ENCODE results near the gene CCNG2.
"Not testable (repeated sequence)": the region's sequence is repeated elsewhere in the genome, so short reads cannot be mapped to it uniquely, and the experiment has no call there.

Gene CCNG2

DNA sequence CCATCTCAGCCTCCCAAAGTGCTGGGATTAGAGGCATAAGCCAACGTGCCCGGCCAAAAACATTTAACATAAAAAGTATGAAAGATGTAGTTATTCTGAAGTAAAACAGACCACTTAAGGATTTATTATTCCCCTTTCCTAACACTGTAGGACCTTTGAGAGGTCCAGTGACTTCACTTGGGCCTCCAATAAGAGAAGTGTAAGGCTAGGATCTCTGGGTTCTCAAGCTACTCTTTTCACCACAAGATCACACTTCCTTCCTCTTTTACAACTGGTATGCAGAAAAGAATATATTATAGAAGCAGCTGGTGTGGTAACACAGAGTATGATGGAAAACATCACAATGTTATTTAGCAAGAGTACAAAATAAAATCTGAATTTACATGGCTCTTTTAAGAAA is 30.2 kb upstream of the CCNG2 start:
- Histone ChIP-seq H3K36me3 (ENCODE audit: control insufficient read depth in 2 of 2, insufficient read depth in 2 of 2, low read length in 2 of 2) (no peaks in the 10 kb centered on the region), H3K9me3 (ENCODE audit: control insufficient read depth in 2 of 2, low read length in 2 of 2) (no peaks in the 10 kb centered on the region), H3K4me1 (ENCODE audit: control insufficient read depth, insufficient read depth, low read length) (no peaks in the 10 kb centered on the region), H3K27ac (ENCODE audit: low read length) (no peak overlapping the region), H3K4me3 (ENCODE audit: low read length in 2 of 2) (no peak overlapping the region), H3K27me3 (ENCODE audit: control insufficient read depth in 1 of 2, insufficient read depth in 2 of 2, low read length in 2 of 2) (no peaks in the 10 kb centered on the region), H3K9ac (ENCODE audit: low read length in 2 of 2) (no peak overlapping the region)

DNA sequence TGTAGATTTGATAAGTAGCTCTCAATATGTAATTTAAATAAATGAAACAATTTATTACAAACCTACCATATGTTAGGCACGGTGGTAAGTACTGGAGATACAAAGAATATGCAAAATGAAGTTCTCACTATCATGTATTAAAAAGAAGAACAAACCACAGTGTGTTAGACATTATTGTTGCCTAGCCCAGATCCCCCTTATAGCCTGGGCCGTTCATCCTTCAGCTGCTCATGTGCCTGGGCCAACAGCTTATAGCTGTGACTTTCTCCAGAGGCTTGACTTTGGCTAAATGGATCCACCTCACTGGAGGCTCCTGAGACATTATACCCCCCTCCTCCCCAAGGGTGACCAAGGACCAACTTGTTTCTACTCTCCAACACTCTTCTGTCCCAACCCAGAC is 29.8 kb upstream of the CCNG2 start:
- no peaks in the 10 kb centered on the region for H3K4me1 ChIP-seq (ENCODE audit: control insufficient read depth, insufficient read depth, low read length)
- H3K27ac ChIP-seq (ENCODE audit: low read length), result no peak overlapping the region
- H3K27me3 ChIP-seq (ENCODE audit: control insufficient read depth in 1 of 2, insufficient read depth in 2 of 2, low read length in 2 of 2), result no peaks in the 10 kb centered on the region
- no peak overlapping the region for H3K4me3 ChIP-seq (ENCODE audit: low read length in 2 of 2)
- no peaks in the 10 kb centered on the region for H3K9me3 ChIP-seq (ENCODE audit: control insufficient read depth in 2 of 2, low read length in 2 of 2)
- no peaks in the 10 kb centered on the region for H3K36me3 ChIP-seq (ENCODE audit: control insufficient read depth in 2 of 2, insufficient read depth in 2 of 2, low read length in 2 of 2)
- no peak overlapping the region for H3K9ac ChIP-seq (ENCODE audit: low read length in 2 of 2)

DNA sequence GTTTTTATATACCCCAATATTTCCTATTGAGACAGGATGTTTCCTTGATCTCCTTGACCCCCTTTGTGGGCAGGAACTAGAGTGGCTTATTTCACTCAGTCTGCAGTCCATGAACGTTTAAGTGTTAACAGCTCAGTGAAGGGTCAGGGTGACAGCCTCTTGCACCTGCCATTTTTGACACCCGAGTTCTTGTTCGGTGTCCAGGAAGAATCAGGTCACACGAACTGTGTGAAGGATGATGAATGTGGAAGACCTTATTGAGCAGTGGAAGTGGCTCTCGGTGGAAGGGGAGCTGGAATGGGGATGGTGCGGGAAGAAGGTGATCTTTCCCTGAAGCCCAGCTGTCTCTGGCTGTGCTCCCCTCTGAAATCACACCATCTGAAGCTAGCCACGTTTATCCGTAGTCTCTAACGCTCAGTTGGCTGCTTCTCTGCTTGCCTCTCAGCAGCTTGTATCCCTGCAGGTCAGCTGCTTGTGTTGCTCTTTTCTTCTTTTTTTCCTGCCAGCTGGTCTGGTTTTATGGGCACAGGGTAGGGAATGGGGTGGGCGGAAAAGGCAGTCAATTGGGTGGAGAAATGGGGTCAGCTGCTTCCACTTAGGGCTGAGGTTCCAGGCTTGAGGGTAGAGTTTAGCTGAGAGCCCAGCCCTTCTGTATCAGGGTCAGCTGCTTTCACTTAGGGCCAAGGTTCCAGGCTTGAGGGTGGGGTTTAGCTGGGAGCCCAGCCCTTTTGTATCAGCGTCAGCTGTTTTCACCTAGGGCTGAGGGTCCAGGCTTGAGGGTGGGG is 29.0 kb upstream of the CCNG2 start:
- Histone ChIP-seq H3K27me3 (ENCODE audit: control insufficient read depth in 1 of 2, insufficient read depth in 2 of 2, low read length in 2 of 2) (no peaks in the 10 kb centered on the region), H3K27ac (ENCODE audit: low read length) (no peak overlapping the region), H3K36me3 (ENCODE audit: control insufficient read depth in 2 of 2, insufficient read depth in 2 of 2, low read length in 2 of 2) (no peaks in the 10 kb centered on the region), H3K4me1 (ENCODE audit: control insufficient read depth, insufficient read depth, low read length) (no peaks in the 10 kb centered on the region), H3K9ac (ENCODE audit: low read length in 2 of 2) (no peak overlapping the region), H3K9me3 (ENCODE audit: control insufficient read depth in 2 of 2, low read length in 2 of 2) (no peaks in the 10 kb centered on the region), H3K4me3 (ENCODE audit: low read length in 2 of 2) (no peak overlapping the region)

DNA sequence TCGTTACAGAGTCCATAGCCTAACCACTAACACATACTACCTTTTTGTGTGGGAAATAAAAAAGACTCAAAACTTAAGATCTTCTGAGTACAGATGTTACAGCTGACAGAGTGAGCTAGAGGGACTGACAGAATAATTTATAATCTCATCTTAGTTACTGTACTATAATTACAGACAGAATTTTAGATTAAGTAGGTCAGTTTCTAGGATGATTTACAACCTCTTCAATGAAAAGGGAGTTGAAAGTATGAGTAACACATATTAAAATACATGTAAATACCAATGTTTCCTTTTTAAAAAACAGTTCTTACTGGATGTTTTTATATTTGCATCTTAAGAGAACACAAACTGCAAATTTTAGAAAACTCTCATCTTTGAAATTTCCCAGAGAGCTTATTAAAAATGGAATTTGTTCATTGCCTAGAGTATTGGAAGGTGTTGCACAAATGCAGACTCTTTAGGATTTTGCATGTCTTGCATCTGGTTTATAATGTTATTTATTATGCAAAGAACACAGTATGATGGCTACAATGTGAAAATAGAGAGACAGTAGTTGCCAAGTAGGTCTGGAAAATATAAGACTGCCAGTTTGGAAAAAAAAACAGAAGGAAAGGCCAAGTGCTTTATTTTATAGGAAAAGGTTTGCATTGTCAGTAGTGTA is 24.2 kb upstream of the CCNG2 start:
- Histone ChIP-seq H3K27me3 (ENCODE audit: control insufficient read depth in 1 of 2, insufficient read depth in 2 of 2, low read length in 2 of 2) (no peaks in the 10 kb centered on the region), H3K4me1 (ENCODE audit: control insufficient read depth, insufficient read depth, low read length) (no peaks in the 10 kb centered on the region), H3K9ac (ENCODE audit: low read length in 2 of 2) (no peak overlapping the region), H3K36me3 (ENCODE audit: control insufficient read depth in 2 of 2, insufficient read depth in 2 of 2, low read length in 2 of 2) (no peaks in the 10 kb centered on the region), H3K4me3 (ENCODE audit: low read length in 2 of 2) (no peak overlapping the region), H3K9me3 (ENCODE audit: control insufficient read depth in 2 of 2, low read length in 2 of 2) (no peaks in the 10 kb centered on the region), H3K27ac (ENCODE audit: low read length) (no peak overlapping the region)

DNA sequence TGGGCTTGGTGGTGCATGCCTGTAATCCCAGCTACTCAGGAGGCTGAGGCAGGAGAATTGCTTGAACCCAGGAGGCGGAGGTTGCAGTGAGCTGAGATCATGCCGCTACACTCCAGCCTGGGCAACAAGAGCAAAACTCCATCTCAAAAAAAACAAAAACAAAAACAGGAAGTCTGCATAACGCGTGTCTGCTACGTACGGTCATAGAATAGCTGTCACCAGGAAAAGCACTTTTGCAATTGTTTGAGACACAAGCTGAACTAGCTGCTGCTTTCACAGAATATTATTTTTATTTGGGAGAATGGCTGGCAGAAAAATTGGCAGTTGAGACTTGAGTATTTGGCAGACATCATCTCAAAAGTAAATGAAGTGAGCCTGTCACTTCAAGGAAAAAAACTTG is 19.6 kb upstream of the CCNG2 start:
- not testable (repeated sequence) for H3K4me1 ChIP-seq (ENCODE audit: control insufficient read depth, insufficient read depth, low read length); H3K9ac ChIP-seq (ENCODE audit: low read length in 2 of 2); H3K27me3 ChIP-seq (ENCODE audit: control insufficient read depth in 1 of 2, insufficient read depth in 2 of 2, low read length in 2 of 2); H3K9me3 ChIP-seq (ENCODE audit: control insufficient read depth in 2 of 2, low read length in 2 of 2); H3K27ac ChIP-seq (ENCODE audit: low read length); H3K4me3 ChIP-seq (ENCODE audit: low read length in 2 of 2); H3K36me3 ChIP-seq (ENCODE audit: control insufficient read depth in 2 of 2, insufficient read depth in 2 of 2, low read length in 2 of 2)

DNA sequence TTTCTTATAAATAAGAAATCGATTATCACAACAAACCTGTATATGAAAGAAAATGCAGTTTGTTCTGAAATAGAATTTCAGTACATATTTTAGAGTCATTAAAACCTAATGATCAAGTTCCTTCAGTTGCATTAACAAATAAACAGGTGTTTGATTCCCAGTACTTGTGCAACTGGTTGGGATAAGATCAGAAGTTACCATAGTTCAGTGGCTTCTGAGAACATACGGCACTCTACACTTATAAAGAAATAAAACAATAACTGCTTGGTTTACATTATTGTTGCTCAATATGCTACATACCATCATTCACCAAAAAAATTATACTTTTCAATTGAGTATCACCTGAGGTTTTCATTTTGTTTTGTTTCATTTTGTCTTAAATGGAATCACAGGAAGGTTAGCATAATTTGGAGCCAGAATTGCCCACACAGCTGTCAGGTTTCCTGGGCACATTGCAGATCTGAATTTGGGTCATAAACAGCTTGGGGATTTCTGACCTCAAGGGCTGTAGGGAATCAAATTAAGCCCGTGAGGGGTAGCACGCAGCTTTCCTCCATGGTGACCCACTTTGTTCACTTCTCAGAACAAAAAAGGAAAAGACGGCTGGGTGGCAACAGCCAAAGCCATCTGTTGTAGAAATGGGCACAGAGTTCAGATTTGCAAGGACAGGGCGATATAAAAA is 14.9 kb upstream of the CCNG2 start:
- no peaks in the 10 kb centered on the region for H3K4me1 ChIP-seq (ENCODE audit: control insufficient read depth, insufficient read depth, low read length)
- no peaks in the 10 kb centered on the region for H3K9me3 ChIP-seq (ENCODE audit: control insufficient read depth in 2 of 2, low read length in 2 of 2)
- no peak overlapping the region for H3K9ac ChIP-seq (ENCODE audit: low read length in 2 of 2)
- no peaks in the 10 kb centered on the region for H3K36me3 ChIP-seq (ENCODE audit: control insufficient read depth in 2 of 2, insufficient read depth in 2 of 2, low read length in 2 of 2)
- H3K27me3 ChIP-seq (ENCODE audit: control insufficient read depth in 1 of 2, insufficient read depth in 2 of 2, low read length in 2 of 2), result no peaks in the 10 kb centered on the region
- no peak overlapping the region for H3K4me3 ChIP-seq (ENCODE audit: low read length in 2 of 2)
- no peak overlapping the region for H3K27ac ChIP-seq (ENCODE audit: low read length)

DNA sequence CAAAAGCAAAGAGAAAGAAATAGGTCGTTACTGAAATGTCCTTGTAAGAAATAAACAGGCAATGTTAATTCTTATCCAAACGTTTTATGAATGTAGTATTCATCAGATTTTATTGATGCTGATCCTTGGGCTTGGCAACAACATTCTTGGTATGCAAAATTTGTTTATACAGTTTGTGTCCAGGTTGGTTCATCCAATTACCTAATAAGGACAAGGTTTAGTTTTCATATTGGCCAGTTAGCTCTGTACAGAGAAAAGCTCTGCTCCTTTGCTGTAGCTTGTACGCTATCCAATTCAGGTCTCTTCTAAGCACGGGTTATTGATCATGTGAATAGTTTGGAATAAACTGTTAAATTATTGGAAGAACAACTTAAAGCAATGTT is 14.4 kb upstream of the CCNG2 start:
- H3K4me3 ChIP-seq (ENCODE audit: low read length in 2 of 2), result no peak overlapping the region

DNA sequence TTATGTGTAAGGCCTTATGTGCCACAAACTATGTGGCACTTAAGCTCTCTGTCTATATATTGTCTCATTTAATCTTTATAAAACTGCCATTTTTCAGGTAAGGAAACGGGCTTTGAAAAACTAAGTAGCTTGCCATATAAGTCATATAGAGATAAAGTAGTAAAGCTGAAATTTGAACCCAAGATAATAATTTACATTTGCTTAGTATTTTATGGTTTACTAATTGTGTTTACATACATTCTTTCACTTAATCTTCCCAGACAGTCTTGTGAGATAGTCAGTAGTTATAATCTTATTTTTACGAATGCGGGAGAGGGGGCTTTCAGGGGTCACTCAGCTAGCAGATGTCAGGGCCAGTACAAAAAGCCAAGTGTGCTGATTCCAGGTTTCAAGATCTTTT is 13.9 kb upstream of the CCNG2 start:
- Histone ChIP-seq H3K27me3 (ENCODE audit: control insufficient read depth in 1 of 2, insufficient read depth in 2 of 2, low read length in 2 of 2) (no peaks in the 10 kb centered on the region), H3K27ac (ENCODE audit: low read length) (no peak overlapping the region), H3K36me3 (ENCODE audit: control insufficient read depth in 2 of 2, insufficient read depth in 2 of 2, low read length in 2 of 2) (no peaks in the 10 kb centered on the region), H3K9ac (ENCODE audit: low read length in 2 of 2) (no peak overlapping the region), H3K9me3 (ENCODE audit: control insufficient read depth in 2 of 2, low read length in 2 of 2) (no peaks in the 10 kb centered on the region), H3K4me1 (ENCODE audit: control insufficient read depth, insufficient read depth, low read length) (no peaks in the 10 kb centered on the region), H3K4me3 (ENCODE audit: low read length in 2 of 2) (no peak overlapping the region)

More for the DNA sequence above, 14.4 kb upstream of the CCNG2 start:
- Histone ChIP-seq H3K27me3 (ENCODE audit: control insufficient read depth in 1 of 2, insufficient read depth in 2 of 2, low read length in 2 of 2) (no peaks in the 10 kb centered on the region), H3K9ac (ENCODE audit: low read length in 2 of 2) (no peak overlapping the region), H3K9me3 (ENCODE audit: control insufficient read depth in 2 of 2, low read length in 2 of 2) (no peaks in the 10 kb centered on the region), H3K4me1 (ENCODE audit: control insufficient read depth, insufficient read depth, low read length) (no peaks in the 10 kb centered on the region), H3K36me3 (ENCODE audit: control insufficient read depth in 2 of 2, insufficient read depth in 2 of 2, low read length in 2 of 2) (no peaks in the 10 kb centered on the region), H3K27ac (ENCODE audit: low read length) (no peak overlapping the region)

DNA sequence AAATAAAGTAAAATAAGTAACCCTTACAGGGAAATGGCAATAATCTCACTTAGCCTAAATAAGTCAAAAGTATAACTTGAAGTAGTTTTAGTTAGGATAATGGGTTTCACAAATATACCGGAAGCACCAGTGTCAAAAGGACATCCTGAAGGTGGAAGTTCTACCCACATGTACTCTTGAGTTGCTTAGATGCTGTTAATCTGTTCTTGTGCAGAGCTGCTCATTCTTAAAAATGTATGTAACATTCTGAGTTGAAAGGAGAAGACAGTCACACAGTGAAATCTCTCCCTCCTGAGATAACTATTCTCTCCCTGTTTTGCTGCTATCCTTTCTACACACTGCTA is 11.2 kb upstream of the CCNG2 start:
- no peak overlapping the region for H3K9ac ChIP-seq (ENCODE audit: low read length in 2 of 2)
- H3K4me1 ChIP-seq (ENCODE audit: control insufficient read depth, insufficient read depth, low read length), result no peaks in the 10 kb centered on the region
- no peaks in the 10 kb centered on the region for H3K36me3 ChIP-seq (ENCODE audit: control insufficient read depth in 2 of 2, insufficient read depth in 2 of 2, low read length in 2 of 2)
- peaks cover 0 to 2% of the 10 kb centered on the region in 2 donors for H3K27me3 ChIP-seq (ENCODE audit: control insufficient read depth in 1 of 2, insufficient read depth in 2 of 2, low read length in 2 of 2)
- no peaks in the 10 kb centered on the region for H3K9me3 ChIP-seq (ENCODE audit: control insufficient read depth in 2 of 2, low read length in 2 of 2)
- H3K27ac ChIP-seq (ENCODE audit: low read length), result no peak overlapping the region
- H3K4me3 ChIP-seq (ENCODE audit: low read length in 2 of 2), result no peak overlapping the region

DNA sequence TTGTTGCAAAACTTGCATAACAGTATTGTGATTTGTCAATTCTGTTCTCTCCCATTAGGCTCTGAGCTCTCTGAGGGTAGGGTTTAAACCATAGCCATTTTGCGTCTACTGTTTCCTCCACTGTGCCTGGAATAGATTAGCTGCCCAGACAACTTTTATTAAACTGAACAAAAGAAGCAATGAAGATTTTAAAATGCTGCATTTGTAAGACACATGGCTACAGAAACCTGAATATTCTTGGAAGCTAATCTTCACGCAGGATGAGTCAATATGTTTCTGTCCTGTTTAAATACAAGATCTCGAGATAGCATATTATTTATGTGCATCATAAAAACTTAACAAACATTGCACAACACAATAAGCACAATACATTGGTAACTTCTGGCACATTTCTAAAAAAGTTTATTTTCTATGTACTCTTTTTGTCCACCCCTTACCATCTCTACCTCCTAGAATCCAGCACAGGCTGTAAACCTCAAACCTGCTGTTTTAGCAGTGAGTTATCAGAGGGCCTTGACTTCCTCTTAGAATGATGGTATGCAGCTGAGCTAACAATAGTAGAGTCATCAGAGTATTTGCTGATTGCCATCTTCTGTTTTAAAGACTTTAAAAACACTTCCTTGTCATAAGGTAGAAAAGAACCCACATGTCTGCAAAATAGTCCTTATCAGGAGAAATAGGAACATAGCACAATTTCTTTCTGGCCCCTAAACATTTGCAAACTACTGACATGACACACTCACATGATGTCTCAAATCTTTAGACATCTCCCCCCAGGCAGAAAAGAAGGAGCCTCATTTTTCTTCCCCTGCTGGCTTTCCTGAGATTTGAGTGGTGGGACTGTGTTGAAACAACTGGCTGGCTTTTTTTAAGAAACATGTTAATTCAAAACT is 10.6 kb upstream of the CCNG2 start:
- Histone ChIP-seq H3K27ac (ENCODE audit: low read length) (no peak overlapping the region), H3K9me3 (ENCODE audit: control insufficient read depth in 2 of 2, low read length in 2 of 2) (no peaks in the 10 kb centered on the region), H3K27me3 (ENCODE audit: control insufficient read depth in 1 of 2, insufficient read depth in 2 of 2, low read length in 2 of 2) (peaks cover 0 to 5% of the 10 kb centered on the region in 2 donors), H3K36me3 (ENCODE audit: control insufficient read depth in 2 of 2, insufficient read depth in 2 of 2, low read length in 2 of 2) (no peaks in the 10 kb centered on the region), H3K4me1 (ENCODE audit: control insufficient read depth, insufficient read depth, low read length) (no peaks in the 10 kb centered on the region), H3K9ac (ENCODE audit: low read length in 2 of 2) (no peak overlapping the region), H3K4me3 (ENCODE audit: low read length in 2 of 2) (no peak overlapping the region)

Data from stomach smooth muscle (tissue), 2 donors.